A549 treated with GW870086 at 1 μM for 4 hours (cell line): ENCODE data around the gene TMEM26. TPM values are rescaled to one million over a fixed set of nuclear protein-coding genes. Genes with fewer than 3 reads are reported as not detected.

Source experiments
- total RNA-seq: library from RNA; stranded (reverse); fragments of 200-300 nt; extraction: Qiagen RNA extraction; gene quantifications from 5 replicates; pipeline ENCODE4 v1.2.3, GENCODE V29; 2022; ENCODE audit warnings: low read depth

Gene TMEM26
- total RNA-seq = 0.06 to 0.31 TPM (median 0.12 TPM) in 4 of 5 replicates, not detected in the other

DNA sequence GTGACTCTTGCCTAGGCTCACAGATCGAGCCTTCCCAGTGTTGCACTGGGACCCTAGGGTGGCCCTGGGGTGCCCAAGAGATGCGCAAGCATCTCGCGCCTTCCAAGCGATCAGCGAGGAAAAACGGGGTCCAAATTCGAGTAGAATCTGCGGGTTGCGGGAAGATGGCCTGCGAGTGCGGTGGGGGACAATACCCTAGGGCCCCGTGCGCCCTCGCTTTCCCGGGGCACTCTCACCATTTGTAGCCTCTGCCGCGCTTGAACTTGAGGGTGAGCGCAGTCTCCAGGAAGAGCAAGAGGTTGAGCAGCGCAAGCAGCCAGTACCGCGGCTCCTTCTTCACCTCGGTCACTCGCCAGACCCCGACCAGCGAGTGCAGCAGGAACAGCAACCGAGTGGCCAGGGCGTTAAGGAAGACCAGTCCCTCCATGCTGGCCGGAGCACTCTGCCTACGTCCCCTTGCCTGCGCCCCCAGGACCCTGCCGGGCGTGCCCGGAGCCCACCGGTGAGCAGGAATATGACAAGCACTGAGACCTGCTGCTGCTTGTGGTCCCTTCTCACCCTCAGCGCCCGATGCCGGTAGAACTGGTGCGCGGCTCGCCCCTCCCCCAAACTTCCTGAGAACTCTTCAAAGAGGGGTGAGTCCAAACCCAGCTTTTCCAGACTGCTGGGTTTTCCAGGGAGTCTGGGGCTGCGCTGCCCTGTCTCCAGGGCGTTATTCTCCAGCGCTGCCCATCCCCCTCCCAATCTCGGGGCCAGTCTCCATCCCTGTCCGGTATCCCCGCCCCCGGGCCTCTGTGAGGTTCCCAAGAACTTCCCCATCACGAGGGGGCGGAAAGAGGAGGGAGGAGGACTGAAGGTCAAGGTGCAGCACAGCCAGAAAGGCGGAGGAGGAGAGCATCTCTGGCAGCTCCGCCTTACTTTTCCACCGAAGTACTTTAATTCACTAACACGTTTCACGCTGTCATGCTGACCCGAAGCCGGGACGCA, at the start of gene TMEM26:
Gene TMEM26, minus strand, starts transcription at position 727 of the 987 bp plus-strand sequence. Its CDS starts 300 bp downstream, at position 427.

Other genes with a start within 250 kb of the TMEM26 start
- 0.30 to 1.2 TPM (median 0.36 TPM) in 5 replicates for gene CABCOCO1, start 209.5 kb upstream of the TMEM26 start, total RNA-seq